Gastrocnemius medialis (tissue), 4 donors: ENCODE data around the gene TFPI.
"Not testable (repeated sequence)": the region's sequence is repeated elsewhere in the genome, so short reads cannot be mapped to it uniquely, and the experiment has no call there.

ENCODE experiments used
- POLR2A ChIP-seq, 2 donors: fragments of 450-650 bp; IDR thresholded peaks; one replicate each; pipeline ENCODE4 v1.6.1; 2017; ENCODE audit warnings: antibody characterized with exemption in 2 of 2, mild to moderate bottlenecking in 2 of 2, moderate library complexity in 2 of 2
- TF ChIP-seq, protein P1 (sequence below), 5 experiments: fragments of 450-650 bp in 3 of 5; fragments of 200-600 bp in 2 of 5; sonication (generic) in 2 of 5; IDR thresholded peaks in 4 of 5; conservative IDR thresholded peaks in 1 of 5; 1 replicate in 4 of 5; 2 replicates in 1 of 5; pipeline ENCODE4 v1.5.1; 2016 to 2019; ENCODE audit warnings: antibody characterized with exemption in 5 of 5, mild to moderate bottlenecking in 3 of 5, moderate library complexity in 3 of 5

DNA sequence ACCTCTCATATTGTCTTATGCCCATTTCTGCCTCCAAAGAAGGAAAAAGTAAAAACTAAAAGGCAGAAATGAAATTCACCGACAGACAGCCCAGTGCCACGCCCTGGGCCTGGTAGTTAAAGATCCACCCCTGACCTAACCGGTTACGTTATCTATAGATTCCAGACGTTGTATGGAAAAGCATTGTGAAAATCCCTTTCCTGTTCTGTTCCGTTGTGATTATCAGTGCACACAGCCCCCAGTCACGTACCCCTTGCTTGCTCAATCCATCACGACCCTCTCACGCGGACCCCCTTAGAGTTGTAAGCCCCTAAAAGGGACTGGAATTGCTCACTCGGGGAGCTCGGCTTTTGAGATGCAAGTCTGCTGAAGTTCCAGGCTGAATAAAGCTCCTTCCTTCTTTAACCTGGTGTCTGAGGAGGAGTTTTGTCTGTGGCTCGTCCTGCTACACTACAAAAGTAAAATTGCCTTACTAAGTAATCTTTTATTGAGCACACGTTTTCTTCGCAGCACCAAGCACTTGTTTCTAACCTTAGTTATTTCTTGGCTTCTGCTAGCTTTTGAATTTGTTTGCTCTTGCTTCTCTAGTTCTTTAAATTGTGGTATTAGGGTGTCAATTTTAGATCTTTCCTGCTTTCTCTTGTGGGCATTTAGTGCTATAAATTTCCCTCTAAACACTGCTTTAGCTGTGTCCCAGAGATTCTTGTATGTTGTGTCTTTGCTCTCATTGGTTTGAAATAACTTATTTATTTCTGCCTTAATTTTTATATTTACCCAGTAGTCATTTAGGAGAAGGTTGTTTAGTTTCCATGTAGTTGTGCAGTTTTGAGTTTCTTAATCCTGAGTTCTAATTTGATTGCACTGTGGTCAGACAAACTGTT, 37.4 kb downstream of the TFPI start:
- TF ChIP-seq POLR2A (IDR thresholded peaks at IDR 0.05): not testable (repeated sequence)
- TF ChIP-seq, protein P1, sequence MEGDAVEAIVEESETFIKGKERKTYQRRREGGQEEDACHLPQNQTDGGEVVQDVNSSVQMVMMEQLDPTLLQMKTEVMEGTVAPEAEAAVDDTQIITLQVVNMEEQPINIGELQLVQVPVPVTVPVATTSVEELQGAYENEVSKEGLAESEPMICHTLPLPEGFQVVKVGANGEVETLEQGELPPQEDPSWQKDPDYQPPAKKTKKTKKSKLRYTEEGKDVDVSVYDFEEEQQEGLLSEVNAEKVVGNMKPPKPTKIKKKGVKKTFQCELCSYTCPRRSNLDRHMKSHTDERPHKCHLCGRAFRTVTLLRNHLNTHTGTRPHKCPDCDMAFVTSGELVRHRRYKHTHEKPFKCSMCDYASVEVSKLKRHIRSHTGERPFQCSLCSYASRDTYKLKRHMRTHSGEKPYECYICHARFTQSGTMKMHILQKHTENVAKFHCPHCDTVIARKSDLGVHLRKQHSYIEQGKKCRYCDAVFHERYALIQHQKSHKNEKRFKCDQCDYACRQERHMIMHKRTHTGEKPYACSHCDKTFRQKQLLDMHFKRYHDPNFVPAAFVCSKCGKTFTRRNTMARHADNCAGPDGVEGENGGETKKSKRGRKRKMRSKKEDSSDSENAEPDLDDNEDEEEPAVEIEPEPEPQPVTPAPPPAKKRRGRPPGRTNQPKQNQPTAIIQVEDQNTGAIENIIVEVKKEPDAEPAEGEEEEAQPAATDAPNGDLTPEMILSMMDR (IDR thresholded peaks at IDR 0.05 in 4 of 5, conservative IDR thresholded peaks at IDR 0.05 in 1 of 5): not testable (repeated sequence)
